Spinal cord (tissue), 9 donors: ENCODE measurements around the gene REXO2. TPM values are rescaled to one million over a fixed set of nuclear protein-coding genes. Genes with fewer than 3 reads are reported as not detected.

Source experiments
- DNase-seq, 6 donors: peaks; one replicate each; pipeline versions ENCODE4 v3.0.0 to v3.0.0-alpha.2; 2013 to 2015; ENCODE audit warnings: low spot score in 6 of 6, low read depth in 4 of 6
- H3K27ac ChIP-seq: one replicate; pipeline ENCODE4 v1.5.1; 2013; ENCODE audit warnings: low read depth, low read length, control low read depth
- H3K27me3 ChIP-seq: one replicate; pipeline ENCODE4 v1.6.1; 2013; ENCODE audit warnings: low read length; ENCODE audit not compliant: control insufficient read depth, insufficient read depth
- H3K36me3 ChIP-seq: one replicate; pipeline ENCODE4 v1.6.1; 2013; ENCODE audit warnings: low read length; ENCODE audit not compliant: control insufficient read depth, insufficient read depth
- H3K4me1 ChIP-seq: one replicate; pipeline ENCODE4 v1.6.1; 2013; ENCODE audit warnings: low read length; ENCODE audit not compliant: control insufficient read depth, insufficient read depth
- H3K4me3 ChIP-seq: one replicate; pipeline ENCODE4 v1.5.1; 2013; ENCODE audit warnings: low read depth, low read length, control low read depth
- H3K9me3 ChIP-seq: one replicate; pipeline ENCODE4 v1.6.1; 2013; ENCODE audit warnings: low read length; ENCODE audit not compliant: control insufficient read depth, insufficient read depth
- polyA plus RNA-seq, 2 donors: library from polyadenylated mRNA; unstranded; fragments of 120-200 nt; gene quantifications; one replicate each; pipeline ENCODE4 v1.2.1, GENCODE V29; 2013; ENCODE audit not compliant: insufficient read length in 2 of 2
- total RNA-seq, 2 donors: library from RNA; depleted of rRNA in 1 of 2; stranded (reverse); fragments of 120-200 nt in 1 of 2; fragments of >200 nt in 1 of 2; gene quantifications; one replicate each; pipeline versions ENCODE4 v1.2.3 to v1.2.4, GENCODE V29; 2013 to 2014

Gene REXO2
- total and polyA plus RNA-seq, 4 donors: 65.4 to 76.1 (median 70.1) TPM

GRCh38 chr11:114499756-114500155 is 60.5 kb downstream of the REXO2 start:
- H3K4me3 ChIP-seq: no peak overlapping the region
- no peak overlapping the region for H3K27ac ChIP-seq
- H3K9me3 ChIP-seq: no peaks in the 10 kb centered on the region
- DNase-seq: no peak
- H3K36me3 ChIP-seq: no peaks in the 10 kb centered on the region
- no peaks in the 10 kb centered on the region for H3K4me1 ChIP-seq
- no peaks in the 10 kb centered on the region for H3K27me3 ChIP-seq

Other genes with a start within 250 kb of the REXO2 start
- 1 to 10 TPM; 2.5 to 3.4 TPM for gene NNMT, start 143.1 kb upstream of the REXO2 start, total RNA-seq
- under 1 TPM; 0.47 to 0.87 TPM for gene NNMT, start 143.1 kb upstream of the REXO2 start, polyA plus RNA-seq
- gene C11orf71, start 39.0 kb upstream of the REXO2 start, total RNA-seq: 10 to 100 TPM; 11.5 to 14.3 TPM
- gene C11orf71, start 39.0 kb upstream of the REXO2 start, polyA plus RNA-seq: 10 to 100 TPM; 18.5 to 23.4 TPM
- gene RBM7, start 38.8 kb upstream of the REXO2 start, total RNA-seq: 10 to 100 TPM; 29.9 to 42.6 TPM
- 10 to 100 TPM; 27.9 to 33.8 TPM for gene RBM7, start 38.8 kb upstream of the REXO2 start, polyA plus RNA-seq
- gene NXPE1, start 120.4 kb downstream of the REXO2 start, total RNA-seq: not detected
- gene NXPE1, start 120.4 kb downstream of the REXO2 start, polyA plus RNA-seq: not detected
- gene NXPE4, start 156.3 kb downstream of the REXO2 start, total RNA-seq: not detected
- gene NXPE4, start 156.3 kb downstream of the REXO2 start, polyA plus RNA-seq: under 1 TPM in 1 of 2 donors, not detected in 1; 0.12 TPM
- gene NXPE2, start 239.1 kb downstream of the REXO2 start, total RNA-seq: under 1 TPM; 0.50 to 0.89 TPM
- gene NXPE2, start 239.1 kb downstream of the REXO2 start, polyA plus RNA-seq: under 1 TPM; 0.47 to 0.54 TPM